GM13977 (cell line): ENCODE measurements around the gene KIF3B.
A peak's percentile ranks its signal among the peaks of the same experiment; 100 is the strongest.
"Not testable (repeated sequence)": the region's sequence is repeated elsewhere in the genome, so short reads cannot be mapped to it uniquely, and the experiment has no call there.

ENCODE experiments used
- DNase-seq: peaks from one replicate; pipeline ENCODE4 v3.0.0; 2012; ENCODE audit warnings: low spot score
- in situ Hi-C: fragments of 300-500 bp; cut with MboI; formaldehyde crosslinking; loops from one replicate; pipeline ENCODE4 v1.12.0; 2022; ENCODE audit warnings: low sequenced_read_pairs, low pct_unique_long_range_greater_than_20kb, mixed read lengths, inconsistent platforms; ENCODE audit not compliant: unreplicated experiment
- TF ChIP-seq, protein P1 (sequence below): IDR thresholded peaks from 2 replicates; pipeline ENCODE4 v1.5.1; 2012; ENCODE audit warnings: mild to moderate bottlenecking, control low read depth; ENCODE audit not compliant: insufficient read depth; ENCODE audit errors: extremely low read depth, missing control alignments

Gene KIF3B

DNA sequence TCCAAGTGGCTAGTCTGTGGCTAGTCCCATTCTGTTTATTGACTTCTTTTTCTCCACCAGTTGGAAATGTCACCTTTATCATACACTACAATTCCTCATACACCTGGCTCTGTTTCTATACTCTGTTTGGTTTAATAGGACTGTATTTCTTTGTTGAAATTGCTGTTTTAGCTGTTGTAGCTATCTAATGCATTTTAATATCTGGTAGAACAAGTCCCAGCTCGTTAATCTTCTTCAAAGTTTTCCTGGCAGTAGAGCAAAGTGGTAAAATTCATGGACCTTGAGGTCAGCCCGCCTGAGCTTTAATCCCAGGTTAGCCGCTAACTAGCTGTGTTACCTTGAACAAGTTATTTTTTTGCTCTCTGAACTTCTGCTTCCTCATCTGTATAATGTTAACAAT, 70.8 kb downstream of the KIF3B start:
- in situ Hi-C loops, result no loop called here
- TF ChIP-seq, protein P1, sequence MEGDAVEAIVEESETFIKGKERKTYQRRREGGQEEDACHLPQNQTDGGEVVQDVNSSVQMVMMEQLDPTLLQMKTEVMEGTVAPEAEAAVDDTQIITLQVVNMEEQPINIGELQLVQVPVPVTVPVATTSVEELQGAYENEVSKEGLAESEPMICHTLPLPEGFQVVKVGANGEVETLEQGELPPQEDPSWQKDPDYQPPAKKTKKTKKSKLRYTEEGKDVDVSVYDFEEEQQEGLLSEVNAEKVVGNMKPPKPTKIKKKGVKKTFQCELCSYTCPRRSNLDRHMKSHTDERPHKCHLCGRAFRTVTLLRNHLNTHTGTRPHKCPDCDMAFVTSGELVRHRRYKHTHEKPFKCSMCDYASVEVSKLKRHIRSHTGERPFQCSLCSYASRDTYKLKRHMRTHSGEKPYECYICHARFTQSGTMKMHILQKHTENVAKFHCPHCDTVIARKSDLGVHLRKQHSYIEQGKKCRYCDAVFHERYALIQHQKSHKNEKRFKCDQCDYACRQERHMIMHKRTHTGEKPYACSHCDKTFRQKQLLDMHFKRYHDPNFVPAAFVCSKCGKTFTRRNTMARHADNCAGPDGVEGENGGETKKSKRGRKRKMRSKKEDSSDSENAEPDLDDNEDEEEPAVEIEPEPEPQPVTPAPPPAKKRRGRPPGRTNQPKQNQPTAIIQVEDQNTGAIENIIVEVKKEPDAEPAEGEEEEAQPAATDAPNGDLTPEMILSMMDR, result no peak
- no peak for DNase-seq

DNA sequence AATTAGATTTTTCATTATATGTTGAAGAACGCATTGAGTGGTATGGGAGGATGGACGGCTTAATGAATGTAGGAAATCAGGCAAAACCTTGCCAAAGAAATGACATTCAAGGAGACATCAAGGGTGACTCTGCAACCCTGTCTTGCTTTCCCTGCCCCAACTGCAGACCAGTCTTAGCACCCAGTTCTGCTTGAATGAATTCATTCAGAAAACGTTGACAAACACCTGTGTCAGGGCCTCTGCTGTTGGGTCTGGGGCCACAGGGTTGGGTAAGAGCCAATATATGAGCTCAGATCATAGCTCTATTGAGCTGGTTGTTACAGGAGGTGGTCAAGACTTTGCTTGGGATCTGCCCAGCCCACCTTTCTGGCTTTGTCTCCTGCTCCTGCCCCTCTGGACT, 73.0 kb downstream of the KIF3B start:
- TF ChIP-seq, protein P1, result no peak
- DNase-seq, result no peak
- in situ Hi-C loops, result no loop called here

DNA sequence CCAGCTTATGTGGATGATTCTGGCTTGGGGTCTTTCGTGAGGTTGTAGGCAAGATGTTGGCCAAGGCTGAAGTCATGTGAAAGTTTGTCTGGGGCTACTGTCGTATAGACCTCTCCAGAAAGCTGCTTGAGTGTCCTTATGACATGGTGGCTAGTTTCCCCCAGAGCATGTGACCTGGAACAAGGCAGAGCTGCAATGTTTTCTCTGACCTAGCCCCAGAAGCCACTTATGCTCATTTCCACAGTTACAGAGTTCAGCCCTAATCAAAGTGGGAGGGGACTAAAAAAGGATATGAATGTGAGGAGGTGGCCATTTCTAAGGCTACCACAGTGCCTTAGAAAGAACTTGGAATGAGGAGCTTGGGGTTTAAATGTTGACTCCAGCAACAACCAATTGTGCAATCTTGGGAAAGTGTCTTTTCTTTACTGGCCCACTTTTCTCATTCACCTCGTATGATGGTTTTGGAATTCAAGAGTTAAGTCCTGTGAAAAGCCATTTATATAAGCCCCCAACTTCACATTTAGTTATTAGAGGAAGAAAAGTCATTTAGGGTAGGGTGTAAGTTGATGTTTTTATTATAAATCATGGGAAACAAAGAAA, 74.8 kb downstream of the KIF3B start:
- no peak for DNase-seq
- TF ChIP-seq, protein P1, result no peak
- in situ Hi-C loops, result no loop called here

DNA sequence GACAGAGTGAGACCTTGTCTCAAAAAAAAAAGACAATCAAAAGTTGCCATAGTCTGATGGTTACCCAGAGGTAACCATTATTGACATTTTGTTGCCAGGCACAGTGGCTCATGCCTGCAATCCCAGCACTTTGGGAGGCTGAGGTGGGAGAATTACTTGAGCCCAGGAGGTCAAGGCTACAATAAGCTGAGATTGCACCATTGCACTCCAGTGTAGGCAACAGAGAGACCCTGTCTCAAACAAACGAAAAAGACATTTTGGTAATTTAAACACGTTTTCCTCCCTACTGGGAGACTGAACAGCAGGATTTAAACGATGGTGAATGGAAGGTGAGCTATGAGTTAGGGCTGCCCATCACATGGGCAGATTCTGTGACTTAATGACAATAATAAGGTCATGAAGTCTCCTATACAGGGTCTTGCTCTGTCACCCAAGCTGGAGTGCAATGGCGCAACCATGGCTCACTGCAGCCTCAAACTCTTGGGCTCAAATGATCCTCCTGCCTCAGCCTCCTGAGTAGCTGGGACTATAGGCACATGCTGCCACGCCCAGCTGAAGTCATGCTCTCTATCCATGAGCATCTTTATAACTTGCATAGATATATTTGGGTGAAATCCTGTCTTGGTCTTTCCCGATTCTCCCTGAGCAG, 76.5 kb downstream of the KIF3B start:
- in situ Hi-C loops, result no loop called here
- TF ChIP-seq, protein P1, result no peak
- DNase-seq, result no peak

DNA sequence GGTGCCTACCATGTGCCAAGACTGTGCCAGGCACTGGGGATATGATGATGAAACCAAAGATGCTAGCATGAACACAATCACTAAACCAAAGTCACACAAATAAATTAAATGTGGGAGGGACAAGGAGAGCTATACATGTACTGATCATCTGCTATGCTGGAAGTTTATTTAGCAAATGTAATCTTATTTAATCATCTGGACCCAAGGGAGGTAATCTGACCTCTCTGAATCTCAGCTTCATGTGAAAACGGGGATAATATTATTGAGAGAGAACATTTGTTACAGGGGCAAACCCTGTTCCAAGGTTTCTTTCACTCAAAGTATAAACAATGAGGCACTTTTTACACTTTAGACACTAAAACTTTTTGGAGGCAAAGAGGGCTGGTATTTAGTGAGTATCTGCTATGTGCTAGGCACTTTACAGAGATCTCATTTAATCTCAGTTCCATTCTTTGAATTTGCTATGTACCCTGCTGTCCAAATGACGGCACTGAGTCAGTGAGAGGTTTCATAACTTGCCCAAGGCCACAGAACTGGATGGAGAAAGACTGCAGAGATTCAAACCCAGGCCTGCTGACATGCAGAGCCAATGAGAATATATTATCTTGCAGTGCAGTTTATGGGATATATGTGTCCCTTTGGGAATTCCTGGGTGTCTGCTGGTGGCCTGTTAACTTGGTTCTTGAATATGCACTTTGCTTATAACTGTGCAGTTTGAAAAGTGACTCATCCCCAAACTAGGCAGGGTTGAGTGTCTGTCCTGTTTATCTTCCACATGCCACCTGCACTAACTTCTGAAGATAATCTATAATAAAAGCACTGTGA, 77.4 kb downstream of the KIF3B start:
- in situ Hi-C loops, result no loop called here
- TF ChIP-seq, protein P1, result no peak
- peak; percentile 24 for DNase-seq

DNA sequence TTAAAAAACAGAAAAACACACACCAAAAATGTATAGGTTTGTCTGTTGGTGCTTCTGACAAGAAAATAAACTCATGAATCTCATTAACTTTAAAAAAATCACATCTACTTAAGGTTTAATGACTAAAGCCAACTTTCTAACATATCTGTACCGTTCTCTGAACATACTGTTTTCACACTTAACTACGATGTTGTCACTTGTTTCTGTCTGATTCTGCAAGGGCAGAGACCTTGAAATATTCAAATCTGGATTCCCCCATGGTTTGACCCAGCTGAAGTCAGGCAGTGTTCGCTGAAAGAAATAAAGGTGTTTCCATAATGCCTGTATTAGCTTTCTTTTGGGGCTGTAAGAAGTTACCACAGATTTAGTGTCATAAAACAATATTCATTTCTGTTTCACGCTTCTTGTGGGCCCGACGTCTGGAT, 78.0 kb downstream of the KIF3B start:
- in situ Hi-C loops, result no loop called here
- DNase-seq, result peak; percentile 50
- TF ChIP-seq, protein P1, result no peak

DNA sequence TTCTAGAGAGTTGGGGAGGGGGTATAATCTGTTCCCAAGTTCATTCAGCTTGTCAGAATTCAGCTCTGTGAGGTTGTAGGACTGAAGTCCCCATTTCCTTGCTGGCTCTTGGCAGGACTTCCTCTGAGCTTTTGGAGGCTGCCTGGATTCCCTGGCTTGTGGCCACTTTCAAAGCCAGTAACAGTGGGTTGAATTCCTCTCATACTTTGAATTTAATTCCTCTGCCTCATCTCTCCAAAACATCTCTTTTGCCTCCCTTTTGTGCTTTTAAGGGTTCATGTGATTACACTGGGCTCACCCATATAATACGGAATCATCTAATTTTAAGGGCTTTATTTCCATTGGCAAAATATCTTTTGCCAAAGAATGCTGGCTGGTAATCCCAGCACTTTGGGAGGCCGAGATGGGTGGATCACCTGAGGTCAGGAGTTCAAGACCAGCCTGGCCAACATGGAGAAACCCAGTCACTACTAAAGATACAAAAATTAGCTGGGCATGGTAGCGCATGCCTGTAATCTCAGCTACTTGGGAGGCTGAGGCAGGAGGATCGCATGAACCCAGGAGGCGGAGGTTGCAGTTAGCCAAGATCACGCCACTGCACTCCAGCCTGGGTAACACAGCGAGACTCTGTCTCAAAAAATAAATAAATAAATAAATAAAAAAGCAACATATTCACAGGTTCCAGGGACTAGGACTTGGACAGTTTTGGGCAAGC, 78.6 kb downstream of the KIF3B start:
- DNase-seq, in situ Hi-C loops: not testable (repeated sequence)
